ENCODE measurements around the gene MLLT10.
A peak's percentile ranks its signal among the peaks of the same experiment; 100 is the strongest.

The MLLT10 gene

DNA sequence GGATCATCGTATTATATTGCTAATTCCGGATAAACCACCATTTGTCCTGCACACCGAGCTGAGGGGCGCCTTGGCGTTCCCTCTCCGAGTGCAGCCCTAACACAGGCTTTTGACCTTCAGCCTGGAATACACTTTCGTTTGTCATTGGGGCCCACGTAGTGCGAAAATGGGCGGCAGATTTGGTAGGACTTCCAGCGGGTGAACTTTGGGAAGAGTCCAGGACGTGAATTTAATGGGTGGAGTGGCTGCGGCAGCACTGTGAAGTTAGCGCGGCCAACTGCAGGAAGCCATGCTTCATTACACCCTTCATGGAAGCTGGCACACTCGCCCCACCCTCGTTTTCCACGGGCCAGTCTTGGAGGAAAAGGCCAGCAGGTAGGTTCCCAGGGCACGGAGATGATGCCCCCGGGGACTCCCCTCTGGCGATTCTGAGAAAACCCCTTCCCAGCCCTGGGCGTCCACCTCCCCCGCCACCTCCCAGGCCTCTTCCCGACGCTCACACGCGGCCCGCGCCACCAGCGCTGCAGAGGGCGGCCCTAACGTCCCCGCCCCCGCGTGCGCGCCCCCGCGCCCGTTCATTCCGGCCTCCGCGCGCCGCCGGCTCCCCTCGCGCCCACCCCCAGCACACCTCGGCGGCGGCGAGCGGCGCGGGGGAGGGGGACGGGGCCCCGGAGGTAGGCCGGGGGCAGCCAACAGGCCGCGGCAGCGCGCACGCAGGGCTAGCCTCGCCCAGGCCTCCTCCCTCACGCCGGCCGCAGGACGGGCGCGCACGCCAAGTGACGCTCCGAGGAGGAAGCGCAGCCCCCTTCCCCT, at the start of gene MLLT10:
TSS of gene MLLT10 (plus strand) at position 766 of the 813 bp plus-strand sequence. CDS start 413 bp downstream, outside the sequence.
- DNase-seq (ENCODE audit: extremely low read depth in 1 of 2, low read depth in 1 of 2) = peak; percentile 72 to 87

DNA sequence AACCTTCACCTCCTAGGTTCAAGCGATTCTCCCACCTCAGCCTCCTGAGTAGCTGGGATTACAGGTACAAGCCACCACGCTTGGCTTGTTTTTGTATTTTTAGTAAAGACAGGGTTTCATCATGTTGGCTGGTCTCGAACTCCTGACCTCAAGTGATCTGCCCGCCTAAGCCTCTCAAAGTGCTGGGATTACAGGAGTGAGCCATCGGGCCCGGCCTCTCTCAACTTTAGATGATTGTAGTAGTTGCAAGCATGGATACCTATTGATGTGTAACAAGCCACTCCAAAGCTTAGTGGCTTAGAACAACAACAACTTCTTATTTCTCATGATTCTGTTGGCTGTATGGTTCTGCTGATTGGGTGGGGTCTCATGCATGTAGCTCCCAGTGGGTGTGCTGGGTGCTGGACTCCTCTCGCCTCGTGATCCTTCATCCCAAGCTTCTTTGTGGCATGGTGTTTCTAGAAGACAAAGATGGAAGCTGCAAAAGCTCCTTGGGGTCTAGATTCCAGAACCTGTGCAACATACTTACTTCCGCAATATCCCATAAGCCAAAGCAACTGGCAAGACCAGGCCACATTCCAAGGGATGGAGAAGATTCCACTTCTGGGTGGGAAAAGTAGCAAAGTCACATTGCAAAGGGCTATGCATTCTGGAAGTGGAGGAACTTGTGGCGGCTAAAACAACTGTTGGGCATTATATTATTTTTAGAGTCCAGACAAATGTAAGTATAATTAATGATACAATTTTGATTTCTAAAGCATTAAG, 46.4 kb upstream of the MLLT10 start:
- no peak for DNase-seq (ENCODE audit: extremely low read depth in 1 of 2, low read depth in 1 of 2)

DNA sequence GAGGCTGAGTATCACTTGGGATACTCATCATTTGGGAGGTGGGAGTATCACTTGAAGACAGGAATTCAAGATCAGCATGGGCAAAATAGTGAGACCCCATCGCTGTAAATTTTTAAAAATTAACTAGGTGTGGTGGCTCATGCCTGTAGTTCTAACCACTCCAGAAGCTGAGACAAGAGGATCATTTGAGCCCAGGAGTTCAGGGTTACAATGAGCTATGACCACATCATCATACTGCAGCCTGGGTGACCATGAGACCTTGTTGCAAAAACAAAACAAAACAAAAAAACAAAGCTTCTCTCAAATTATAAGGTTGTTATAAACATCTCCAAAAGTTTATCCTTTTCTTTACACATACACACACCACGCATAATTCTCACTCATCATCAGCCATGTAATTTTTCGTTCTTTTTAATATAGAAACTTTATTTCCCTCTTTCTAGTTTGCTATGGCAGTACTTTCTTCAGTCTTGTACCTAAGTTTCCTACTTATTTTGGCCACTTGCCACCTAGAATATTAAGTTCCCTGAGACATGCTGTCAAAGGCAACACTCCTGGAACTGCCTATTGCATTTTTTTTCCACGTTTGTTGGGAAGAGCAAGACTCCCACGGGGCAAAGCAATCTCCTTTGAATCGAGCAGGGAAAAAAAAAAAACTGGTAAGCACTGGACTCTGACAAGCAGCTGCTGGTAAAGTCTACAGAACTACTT, 45.6 kb upstream of the MLLT10 start:
- no peak for DNase-seq (ENCODE audit: extremely low read depth in 1 of 2, low read depth in 1 of 2)

DNA sequence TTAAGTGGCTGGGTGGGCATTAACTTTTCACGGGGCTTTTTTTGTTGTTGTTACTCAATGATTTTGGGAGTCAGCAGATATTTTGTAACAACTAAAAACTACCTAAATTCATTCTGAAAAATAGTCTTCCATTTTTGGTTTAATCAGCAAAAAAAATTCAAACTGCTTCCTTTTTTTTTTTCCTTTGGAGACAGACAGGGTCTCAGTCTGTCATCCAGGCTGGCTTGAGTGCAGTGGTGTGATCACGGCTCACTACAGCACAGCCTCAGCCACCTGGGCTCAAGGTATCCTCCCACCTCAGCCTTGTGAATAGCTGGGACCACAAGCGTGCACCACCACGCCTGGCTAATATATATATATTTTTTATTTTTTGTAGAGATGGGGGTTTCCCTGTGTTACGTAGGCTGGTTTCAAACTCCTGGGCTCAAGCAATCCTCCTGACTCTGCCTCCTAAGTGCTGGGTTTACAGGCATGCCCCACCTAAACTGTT, 45.0 kb upstream of the MLLT10 start:
- no peak for DNase-seq (ENCODE audit: extremely low read depth in 1 of 2, low read depth in 1 of 2)

DNA sequence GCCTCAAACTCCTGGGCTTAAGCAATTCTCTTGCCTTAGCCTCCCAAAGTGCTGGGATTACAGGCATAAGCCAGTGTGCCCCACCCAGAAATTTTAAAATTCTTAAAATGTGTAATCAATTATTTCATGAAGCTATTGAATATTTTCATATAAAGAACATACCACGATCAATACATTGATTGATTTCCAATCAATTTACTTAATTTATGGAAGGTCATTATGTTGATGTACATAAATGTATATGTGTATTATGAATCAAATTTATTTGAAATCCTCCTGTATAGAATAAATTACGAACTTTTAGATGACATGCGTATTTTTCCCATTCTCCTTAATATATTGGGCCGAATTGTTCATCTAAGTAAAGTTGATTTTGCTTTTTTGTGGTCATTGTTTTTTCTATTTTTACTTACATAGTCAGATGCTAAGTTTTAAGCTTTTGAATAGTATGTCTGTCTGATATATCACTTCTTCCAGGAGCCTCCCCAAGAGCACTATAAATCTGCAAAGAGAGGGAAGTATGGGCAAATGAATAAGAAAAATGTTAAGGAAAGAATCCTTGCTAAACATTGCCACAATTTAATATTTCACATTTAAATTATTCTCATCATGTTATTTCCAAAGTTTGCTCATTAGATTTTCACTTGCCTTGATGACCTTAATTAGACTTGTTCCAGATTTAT, 43.9 kb upstream of the MLLT10 start:
- DNase-seq (ENCODE audit: extremely low read depth in 1 of 2, low read depth in 1 of 2) = no peak

DNA sequence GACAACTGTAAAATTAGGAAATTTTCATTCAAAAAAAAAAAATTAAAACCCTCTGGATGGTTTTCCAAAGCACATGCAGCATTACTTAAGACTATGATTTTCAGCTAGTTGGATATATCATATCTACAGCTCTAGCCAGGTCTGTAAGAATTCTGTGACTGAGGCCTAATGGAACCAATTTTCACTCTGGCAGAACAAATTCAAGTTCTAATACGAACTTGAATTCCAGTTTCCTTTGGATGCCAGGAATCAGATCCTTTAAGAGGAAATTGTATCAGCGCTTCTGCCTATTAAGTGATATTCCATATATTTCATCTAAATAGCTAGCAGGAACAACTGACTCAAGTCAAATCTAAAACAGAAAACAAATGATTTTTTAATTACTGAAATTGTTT, 43.3 kb upstream of the MLLT10 start:
- no peak for DNase-seq (ENCODE audit: extremely low read depth in 1 of 2, low read depth in 1 of 2)

DNA sequence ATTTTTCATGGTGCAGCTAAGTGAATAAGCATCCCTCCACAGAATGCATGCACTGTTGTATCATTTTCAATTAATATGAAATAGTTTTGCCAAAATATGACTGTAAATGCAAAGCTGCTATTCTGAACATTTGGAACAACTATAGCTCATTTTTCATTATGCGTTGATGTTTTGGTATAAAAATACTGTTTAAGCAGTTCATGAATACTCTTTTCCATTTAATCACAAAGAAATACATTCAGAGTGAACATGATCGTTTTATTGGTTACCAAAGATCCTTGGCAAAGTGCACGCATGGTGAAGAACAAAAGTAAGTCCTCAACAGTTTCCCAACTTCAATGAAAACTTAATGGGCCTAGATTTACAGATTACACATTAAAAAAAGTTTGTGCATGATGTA, 41.6 kb upstream of the MLLT10 start:
- no peak for DNase-seq (ENCODE audit: extremely low read depth in 1 of 2, low read depth in 1 of 2)

DNA sequence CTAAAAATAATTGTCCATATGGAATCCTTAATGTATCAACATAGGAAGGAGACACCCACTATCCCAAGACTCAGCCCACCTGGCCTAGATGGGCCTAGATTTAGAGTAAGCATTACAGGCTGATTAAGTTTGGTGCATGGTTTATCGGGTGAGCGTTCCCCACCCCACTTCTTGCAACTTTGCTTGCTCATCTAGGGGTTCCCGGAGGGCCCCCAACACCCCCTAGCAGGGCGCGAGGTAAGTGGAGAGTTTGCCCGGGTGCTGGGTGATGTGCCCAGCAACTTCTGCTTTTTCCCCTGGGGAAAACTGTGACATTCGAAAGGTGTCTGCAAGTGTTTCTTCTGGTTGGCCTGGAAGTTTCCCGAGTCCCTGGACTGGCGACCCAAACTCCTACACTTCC, 40.2 kb upstream of the MLLT10 start:
- no peak for DNase-seq (ENCODE audit: extremely low read depth in 1 of 2, low read depth in 1 of 2)

DNA sequence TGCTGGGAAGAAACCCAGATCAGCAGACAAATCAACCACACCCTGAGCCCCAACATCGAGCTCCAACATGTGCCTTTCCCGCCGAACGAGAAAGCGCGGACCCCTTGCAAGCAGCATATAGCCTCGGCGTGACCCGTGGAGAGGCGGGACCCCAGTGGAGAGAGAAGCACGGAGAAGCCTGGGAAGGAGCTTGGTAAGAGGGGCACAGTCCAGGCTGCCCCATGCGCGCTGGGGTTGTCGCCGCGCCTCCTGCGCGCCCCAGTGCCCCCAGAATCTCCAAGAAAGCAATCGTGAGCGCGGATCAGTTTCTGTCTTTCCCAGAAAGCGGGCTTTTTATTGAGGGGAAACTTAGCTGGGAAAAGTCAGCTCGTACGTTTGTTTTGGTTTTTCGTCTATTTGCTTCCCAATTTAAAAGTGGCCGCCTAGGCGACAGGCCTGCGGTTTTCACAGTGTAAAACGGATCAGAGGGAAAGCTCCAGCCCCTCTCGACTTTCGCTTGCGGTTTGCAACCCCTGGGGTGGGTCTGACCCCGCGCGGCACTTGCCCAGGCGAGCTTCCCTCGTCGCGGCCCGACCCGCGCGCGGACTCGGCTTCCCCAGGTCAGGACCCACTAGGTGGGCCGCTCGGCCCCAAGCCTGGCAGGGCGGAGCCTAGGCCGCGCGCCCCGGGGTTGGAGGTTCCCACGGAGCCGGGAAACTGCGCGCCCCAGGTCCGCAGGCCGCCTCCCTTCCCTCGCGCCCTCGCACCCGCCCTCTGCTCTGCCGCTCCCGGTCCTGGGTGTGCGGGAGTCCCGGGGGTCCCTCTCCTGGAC, 39.6 kb upstream of the MLLT10 start:
- no peak for DNase-seq (ENCODE audit: extremely low read depth in 1 of 2, low read depth in 1 of 2)

DNA sequence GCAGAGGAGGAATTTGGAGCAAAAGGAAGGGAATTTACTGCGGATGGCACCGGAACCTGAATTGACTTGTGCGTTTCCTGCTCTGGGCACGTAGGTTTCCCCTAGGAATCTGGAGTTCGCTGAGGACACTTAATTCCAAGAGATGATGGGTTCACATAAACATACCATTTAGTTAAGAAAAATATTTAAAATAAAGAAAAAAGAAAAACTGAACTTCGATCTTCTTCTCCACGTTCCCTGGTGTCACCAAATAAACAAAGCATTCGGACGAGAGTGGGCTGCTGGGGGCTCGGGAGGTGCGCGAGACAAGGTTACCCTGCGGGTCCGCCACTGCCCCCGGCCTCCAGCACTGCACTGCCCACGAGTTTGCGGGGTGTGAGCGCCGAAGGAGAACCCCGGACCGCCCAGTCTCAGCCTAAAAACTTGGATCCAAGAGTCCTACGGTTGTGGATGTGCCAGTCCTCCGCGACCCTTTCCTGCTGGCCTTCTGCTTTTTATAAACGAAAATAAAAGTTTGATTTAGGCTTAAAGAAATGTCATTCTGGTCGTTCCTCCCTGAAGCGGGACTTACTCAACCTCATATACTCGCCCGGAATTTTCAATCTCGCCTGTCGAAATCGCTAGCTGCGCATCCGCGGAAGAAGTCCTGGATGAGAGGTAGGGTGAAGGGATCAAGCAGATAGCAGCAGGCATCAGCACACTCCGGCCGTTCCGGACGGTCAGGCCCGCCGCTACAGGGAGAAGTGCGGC, 38.9 kb upstream of the MLLT10 start:
- no peak for DNase-seq (ENCODE audit: extremely low read depth in 1 of 2, low read depth in 1 of 2)

DNA sequence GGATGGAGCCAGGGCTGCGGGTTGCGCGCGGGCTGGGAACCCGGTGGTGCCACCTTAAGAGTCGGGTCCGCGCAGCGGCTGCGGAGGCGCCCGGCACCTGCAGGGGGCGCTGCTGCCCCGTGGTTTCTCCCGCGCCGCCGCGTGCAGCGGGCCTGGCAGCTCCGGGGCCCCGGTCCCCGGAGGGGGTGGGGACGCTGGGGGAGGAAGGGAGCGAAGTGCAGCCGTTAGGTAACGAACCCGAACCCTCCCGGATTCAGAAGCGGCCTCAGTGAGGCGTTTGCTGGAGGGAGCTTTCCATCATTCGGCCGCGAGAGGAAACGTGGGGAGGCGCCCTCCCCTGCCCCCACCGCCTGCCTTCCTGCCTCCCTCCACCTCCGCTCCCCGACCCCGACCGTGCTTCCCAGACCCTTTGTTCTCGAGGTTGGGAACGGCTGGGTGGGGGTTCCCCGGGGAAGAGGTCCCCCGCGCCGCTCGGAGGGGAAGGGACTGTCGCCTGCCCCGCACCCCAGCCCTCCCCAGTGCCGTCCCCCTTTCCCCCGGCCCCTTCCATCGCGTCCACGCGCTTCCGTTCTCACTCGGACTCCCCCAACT, 38.2 kb upstream of the MLLT10 start:
- DNase-seq (ENCODE audit: extremely low read depth in 1 of 2, low read depth in 1 of 2) = peak; percentile 51 to 84

DNA sequence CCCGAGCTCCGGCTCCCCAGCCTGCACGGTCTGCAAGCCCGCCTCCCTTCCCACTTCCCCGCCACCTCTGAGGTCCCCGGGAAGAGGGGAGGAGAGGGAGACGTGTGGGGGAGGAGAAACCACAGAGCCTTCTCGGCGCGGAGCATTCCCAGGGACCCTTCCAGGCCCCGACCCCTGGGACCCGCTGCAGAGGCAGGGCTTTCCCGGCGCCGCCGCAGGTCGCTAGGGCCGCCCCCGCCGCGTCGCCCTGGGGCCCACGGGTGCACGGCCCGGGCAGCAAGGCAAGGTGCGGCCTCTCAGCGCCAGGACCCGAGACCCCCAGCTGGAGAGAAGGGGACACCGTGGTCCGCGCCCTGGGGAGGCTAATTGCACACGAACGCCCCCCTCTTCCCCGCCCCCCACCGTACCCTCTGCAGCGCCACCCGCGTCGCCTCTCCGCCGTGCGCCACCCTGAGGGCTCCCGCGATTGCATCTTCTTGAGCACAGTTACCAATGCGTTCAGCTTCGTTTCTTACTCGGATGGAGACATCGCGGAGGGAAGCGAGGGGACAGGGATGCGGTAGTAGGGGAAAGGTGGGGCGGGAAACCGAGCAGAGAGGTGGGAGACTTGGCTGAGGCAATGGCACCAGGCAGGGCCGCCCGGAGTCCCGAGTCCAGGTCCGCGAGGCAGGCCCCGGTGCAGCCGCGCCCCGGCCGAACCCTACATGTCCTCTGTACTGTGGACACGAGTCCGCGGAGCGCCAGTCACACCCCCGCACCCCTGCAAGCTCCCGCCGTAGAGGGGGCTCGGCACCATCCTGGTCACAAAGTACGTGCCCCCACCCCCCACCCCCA, 37.5 kb upstream of the MLLT10 start:
- DNase-seq (ENCODE audit: extremely low read depth in 1 of 2, low read depth in 1 of 2) = peak; percentile 23 to 31

DNA sequence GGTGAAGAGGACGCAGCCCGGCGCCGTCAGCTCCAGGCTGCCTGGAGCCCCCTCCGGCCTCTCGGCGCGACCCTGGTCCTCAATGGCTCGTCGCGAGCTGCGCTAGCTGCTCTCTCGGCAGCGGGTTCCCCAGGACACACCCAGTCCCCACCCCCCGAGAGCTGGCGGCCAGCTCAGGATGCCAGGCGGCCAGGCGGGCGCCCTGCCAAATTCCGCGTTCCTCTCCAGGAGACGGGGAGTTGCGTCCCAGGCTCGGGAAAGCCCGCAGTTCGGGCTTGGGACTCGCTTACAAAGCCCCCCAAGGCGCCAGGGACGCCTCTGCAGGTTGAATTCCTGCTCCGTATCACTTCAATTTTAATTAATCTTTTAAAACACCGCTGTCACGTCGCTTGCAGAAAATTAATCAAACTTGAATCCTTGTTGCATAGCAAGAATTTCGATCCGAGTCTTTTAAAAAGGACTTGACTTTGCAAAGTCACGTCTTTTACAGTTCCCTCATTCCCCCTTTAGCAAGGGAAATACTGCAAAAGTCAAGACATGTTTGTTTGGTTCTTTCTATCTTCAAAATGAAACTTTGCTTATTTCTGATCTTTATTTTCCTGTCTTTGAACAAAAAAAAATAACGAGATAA, 36.7 kb upstream of the MLLT10 start:
- DNase-seq (ENCODE audit: extremely low read depth in 1 of 2, low read depth in 1 of 2) = no peak

DNA sequence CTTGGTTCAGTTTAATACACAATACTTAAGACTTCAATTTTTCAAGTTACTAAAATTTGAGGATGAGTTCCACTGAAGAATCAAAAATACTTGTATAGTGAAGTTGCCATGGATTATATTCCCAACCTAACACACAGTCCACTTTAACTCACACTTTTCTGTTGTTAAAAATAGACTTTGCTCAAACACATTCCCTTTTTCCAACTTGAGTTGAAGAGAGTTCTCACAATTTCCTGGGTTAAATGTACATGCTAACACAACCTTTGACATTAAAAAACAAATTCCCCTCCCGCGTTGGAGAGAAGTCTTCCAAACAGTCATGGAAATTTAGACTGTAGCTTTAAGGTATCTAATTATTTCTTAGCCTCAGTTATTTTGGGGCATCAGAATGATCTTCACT, 35.7 kb upstream of the MLLT10 start:
- DNase-seq (ENCODE audit: extremely low read depth in 1 of 2, low read depth in 1 of 2) = no peak

DNA sequence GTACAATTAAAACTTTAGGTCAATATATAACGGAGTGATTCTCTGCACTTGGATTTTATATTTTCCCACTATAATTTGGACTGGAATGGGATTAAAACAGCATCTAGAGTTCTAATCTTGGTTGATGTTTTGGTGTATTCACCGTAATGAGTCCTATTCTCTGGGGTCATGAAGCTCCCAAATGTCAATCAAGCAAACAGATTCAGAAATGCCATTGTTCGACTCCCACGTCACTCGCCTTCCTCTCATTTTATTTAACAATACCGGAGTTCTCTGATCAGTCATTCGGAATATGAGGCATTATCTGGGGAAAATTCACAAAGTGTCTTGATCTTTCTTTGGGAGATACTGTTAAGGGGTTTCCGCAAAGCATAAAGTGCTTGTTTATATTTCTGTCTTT, 35.0 kb upstream of the MLLT10 start:
- no peak for DNase-seq (ENCODE audit: extremely low read depth in 1 of 2, low read depth in 1 of 2)

DNA sequence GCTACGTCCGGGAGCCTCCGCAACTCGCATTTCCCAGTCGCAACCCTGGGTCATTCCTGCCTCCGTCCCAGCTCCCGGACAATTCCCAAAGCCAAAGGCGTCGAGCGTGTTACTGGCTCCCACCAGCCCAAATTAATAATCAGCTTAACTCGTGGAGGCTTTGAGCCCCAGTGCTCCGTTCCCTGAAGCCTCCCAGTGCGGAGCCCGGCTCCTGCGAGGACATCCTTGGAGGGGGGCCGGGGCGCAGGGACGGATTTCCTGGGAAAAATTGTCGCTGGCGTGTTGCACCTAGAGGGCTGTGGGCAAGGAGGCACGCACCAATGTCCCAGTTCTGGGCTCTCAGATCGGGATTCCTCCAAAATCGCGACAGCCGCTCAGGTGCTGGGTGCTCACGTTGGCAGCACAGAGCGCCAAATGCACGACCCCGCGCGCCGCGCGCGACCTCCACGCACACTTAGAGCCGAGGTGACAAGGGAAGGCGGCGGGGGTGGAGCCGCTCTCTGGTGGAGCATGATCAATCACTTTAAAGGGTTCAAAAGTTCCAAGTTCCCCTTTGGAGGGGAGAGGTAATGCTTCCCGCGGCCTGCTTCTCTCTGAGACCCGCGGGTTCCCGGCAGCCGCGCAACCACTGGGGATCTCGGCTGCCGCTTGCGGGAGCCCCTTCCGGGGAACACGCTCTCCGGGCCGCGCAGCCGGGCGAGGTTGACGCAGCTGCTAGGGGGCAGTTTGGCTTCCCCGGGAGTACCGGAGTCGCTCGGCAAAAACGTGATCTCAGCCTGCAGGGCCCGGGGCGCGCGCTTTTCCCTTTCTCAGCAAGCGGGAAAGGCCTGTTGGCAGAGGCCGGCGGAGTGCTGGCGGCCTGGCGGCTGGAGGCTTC, 34.1 kb upstream of the MLLT10 start:
- DNase-seq (ENCODE audit: extremely low read depth in 1 of 2, low read depth in 1 of 2) = no peak

DNA sequence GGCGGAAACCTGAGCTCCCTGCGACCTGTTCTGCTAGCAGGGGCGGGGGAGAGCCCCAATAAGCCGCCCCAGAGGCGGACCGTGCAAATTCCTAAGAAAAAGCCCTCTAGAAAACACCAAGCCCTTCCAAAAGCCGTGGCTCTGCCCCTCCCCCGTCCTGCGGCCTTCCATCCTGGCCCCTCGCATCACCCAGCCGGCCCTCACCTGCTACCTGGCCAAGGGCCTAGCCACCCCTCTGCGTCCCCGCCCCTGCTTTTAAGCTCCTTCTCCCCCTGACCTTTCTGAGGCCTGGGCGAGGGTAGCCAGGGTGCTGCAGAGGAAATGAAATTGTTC, 33.5 kb upstream of the MLLT10 start:
- DNase-seq (ENCODE audit: extremely low read depth in 1 of 2, low read depth in 1 of 2) = no peak

Data from activated CD8-positive, alpha-beta memory T cell treated with anti-CD3 and anti-CD28 coated beads for 1 hour (primary cell).